GM21825 (cell line): ENCODE data around the gene PPID.
"Not testable (repeated sequence)": the region's sequence is repeated elsewhere in the genome, so short reads cannot be mapped to it uniquely, and the experiment has no call there.

Experiments
- ATAC-seq: cut with Tn5 transposase; IDR thresholded peaks from one replicate; pipeline ENCODE4 v1.9.1; 2021; ENCODE audit warnings: mild to moderate bottlenecking, moderate library complexity; ENCODE audit not compliant: unreplicated experiment

The PPID gene

DNA sequence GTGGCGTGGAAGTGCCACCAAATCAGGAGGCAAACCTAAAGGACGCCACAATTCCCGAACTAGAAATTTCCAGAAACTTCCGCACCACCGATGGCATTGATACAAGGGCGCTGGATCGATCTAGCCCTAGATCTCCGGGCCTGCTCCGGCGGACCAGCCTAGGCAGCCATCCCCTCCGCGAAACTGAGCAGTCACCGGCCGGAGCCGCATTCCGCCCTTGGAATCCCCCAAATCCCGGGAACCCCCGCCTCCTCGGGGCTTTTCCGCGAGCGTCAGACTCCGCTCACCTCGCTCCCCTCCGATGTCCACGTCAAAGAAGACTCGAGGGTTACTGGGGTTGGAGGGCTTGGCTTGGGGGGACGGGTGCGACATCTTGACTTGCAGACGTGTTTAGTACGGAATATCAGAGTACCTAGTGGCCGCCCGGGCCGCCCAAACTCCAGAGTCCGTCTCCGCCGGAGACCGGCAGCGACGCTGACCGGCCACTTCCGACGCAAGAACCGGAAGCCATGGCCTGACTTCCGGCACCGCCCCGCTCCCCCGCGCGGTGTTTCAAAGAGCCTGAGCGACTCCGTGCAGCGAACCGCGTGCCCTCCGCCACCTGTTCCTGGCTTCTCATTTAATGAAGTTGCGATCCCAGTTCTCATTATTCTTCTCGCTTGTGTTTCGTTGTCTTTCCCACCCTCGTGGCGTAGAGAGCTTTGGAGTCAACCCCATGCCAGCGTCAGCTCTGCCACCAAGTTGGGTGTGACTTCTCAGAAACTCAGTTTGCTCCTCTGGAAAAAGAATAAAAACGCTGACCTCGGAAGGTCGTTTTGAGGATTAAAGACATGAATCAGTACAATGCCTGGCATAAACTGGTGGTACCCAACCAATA lies at the start of gene PPID:
Gene PPID, minus strand, starts transcription at position 480 of the 877 bp plus-strand sequence. Its CDS starts 108 bp downstream, at position 372.
- peak; percentile 98 for ATAC-seq

DNA sequence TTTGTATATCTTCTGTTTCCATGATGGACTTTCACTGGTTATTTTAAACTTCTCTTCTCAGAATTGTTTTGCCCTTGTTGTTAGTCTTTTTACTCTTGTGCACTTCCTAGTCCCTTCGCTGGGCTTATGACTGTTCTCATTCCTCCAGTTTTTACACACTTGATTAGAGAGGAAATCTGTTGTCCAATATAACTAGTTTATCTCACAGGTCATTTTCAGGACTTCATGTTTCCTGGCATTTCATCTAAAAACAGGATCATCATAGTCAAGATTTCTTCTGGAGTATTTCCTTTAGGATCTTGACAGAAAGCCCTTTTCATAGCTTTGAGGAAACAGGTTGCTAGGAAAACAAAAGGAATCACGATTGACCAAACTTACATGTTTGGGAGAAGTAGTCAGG lies 48.6 kb upstream of the PPID start:
- ATAC-seq, result no peak

DNA sequence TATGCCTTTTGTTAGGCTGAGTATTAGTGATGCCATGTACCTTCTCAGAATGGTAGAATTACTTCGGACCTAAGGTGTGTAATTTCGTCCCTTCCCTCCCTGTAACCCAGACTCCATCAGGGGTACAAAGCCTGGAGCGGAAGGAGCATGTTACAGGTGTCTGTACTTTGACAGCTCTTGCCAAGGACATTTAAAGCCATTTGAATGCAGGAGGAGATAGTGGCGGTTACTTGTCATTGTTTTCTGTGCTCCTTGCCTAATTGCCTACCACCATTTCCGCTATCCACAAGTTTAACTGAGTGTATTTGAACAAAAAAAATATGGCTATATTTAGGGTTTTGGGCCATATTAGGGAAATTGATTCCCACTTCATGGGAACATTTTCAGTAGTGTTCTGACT lies 47.5 kb upstream of the PPID start:
- no peak for ATAC-seq

DNA sequence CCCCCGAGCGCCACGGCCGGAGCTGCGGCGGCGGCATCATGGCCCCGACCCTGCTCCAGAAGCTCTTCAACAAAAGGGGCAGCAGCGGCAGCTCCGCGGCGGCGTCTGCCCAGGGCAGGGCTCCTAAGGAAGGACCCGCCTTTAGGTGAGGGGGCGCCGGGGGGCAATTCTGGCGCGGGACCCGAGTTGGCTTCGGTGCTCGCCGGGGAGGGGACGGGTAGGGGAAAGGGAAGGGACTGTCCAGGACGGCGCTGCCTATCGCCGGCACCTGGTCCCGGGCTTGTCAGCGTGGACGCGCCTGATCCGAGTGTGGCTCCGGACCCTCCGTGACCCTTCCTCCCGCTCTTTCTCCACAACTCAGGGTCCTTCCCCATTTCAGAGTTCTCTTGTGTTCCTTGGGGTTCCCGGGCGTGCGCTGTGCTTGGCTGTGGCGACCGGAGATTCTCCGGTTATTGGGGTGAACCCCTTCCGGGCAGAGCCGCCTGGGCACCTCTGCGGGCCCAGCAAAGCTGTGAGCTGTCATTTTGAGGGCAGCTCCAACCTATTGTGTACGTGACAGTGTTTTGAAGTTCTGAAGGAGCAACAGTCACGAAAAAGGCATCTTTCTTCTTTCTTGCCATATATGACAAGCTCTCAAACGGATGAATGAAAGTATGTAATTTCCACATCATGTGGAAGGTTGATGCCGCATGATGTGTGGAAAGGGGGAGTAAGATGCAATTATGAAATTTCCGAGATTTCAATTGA lies 46.2 kb upstream of the PPID start:
- peak; percentile 40 for ATAC-seq

DNA sequence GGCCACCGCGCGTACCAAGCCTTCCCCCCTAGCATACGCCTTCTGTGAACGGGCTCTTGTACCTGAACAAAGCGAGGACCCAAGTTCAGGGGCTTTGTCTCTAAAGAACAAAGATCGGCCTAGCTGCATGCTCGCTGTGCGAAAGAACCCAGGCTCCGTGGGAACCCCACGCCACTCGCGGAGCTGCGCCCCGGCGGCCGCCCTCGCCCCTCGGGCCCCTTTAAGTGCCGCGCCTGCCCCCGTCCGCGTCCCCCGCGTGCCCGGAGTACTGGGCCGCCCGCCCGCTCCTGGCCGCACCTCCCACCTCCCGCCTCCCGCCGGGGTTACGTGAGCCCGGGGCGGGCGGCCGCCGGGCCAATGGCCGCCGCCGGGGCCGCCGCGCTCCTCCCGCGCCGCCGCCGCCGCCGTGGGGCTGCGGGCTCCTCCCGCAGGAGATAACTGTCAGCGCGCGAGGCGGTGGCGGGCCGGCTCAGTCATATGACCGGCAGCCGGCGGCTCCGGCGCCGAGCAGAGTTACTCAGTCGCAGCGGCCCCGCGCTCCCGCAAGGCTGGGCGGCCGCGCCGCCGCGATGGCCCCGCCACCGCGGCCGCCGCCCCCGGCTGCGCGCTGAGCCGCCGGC lies 45.5 kb upstream of the PPID start, which contains the start of gene FNIP2:
Gene FNIP2, plus strand, starts transcription at position 472 of the 620 bp plus-strand sequence. CDS start 187 bp downstream, outside the sequence.
- ATAC-seq, result peak; percentile 86

DNA sequence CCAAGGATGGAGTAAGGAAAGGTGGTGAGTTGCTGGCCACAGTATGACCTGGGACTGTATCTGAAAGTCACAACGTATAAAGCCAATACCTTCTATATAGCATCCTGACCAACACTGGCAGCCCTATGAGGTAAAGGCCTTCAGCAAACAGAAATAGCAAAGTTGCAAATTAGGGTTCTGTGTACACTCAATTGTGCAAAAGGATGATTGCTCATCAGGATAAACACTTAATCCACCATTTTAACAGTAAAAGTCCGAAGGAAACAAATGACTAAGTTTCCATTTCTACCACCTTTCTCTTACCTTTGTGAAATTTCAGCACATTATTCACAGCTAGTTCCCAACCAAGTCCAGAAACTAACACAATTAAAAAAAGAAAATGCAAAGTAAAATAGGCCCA lies 44.3 kb upstream of the PPID start:
- ATAC-seq, result no peak

DNA sequence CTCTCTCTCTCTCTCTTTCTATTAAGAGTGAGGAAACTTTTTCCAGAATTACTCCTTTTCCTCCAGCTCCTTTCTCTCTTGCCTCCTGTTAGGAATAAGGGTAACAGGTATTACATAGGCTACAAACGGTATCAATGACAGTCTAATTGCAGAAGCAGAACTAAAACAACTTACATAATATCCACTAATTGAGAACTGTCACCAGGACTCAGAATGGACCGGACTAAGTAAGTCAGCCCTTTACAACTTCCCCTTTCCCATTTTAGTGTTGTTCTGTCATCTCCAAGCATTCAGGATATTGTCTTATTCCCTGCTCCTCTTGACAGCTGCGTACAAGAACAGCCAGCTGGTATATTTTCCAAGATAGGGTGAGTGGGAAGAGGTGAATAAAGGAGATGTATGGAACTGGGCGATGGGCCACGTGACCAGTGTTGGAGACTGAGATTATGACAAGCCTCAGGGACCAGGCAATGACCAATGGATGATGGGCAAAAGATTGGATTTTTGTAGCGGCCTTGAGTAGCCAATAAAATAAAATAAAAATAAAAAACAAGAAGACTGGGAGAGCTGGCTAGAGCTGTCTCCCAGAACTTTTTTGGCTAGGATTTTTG lies 43.3 kb upstream of the PPID start:
- ATAC-seq, result no peak

DNA sequence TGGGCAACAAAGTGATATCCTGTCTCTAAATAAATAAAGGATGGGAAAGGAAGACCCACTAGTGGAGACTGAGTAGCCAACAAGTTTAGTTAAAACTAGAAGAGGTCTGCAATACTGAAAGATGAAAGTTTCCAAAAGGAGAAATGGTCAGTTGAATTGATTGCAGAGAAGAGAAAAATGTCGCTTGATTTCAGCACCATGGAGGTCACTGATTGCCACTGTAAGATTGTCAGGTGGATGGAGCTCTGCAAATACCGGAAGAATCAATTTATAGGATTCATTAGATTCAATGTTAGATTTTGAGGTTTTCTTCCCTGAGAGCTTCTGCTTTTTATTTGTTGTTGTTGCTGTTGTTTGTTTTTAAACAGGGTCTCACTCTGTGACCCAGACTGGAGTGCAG lies 40.3 kb upstream of the PPID start:
- ATAC-seq, result no peak

DNA sequence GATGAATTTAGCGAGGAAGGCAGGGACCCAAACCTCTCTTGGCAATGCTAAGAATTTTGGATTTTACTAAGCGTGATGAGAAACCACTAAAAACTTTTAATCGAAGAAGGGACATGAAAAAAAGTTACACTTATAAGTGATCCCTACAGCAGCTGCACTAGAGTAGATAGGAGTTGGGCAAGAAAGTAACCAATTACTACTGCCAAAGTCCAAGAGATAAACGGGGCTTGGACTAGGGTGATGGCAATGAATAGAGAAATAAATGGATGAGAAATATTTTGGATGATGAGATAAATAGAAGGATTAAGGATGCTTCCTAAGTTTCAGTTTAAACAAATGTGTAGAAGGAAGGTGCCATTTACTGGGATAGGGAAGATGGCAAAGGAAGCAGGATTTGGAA lies 39.4 kb upstream of the PPID start:
- no peak for ATAC-seq

DNA sequence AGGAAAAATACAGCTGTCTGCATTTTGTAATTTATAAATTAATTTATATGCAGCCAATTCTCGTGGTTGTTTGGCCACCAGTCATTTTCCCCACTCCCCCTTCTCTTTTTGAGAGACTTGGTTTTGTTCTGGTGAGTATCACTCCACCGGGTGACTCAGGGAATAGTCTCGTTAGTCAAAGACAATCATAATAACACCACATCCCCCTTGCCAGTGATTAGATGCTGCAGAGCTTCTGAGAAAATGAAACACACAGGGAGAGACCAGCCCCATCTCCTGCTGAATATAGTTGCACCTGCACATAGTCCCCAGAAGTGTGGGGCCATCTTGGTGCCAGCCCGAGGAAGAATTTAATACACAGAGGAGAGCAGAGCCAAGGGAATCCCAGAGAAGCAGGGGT lies 37.7 kb upstream of the PPID start:
- no peak for ATAC-seq

DNA sequence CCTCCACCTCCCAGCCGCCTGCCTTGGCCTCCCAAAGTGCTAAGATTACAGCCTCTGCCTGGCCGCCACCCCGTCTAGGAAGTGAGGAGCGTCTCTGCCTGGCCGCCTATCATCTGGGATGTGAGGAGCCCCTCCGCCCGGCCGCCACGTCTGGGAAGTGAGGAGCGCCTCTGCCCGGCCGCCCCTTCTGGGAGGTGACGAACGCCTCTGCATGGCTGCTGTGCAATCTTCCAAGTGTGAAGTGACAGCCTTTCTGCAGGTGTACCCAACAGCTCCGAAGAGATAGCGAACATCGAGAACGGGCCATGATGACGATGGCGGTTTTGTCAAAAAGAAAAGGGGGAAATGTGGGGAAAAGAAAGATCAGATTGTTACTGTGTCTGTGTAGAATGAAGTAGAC lies 36.3 kb upstream of the PPID start:
- ATAC-seq, result not testable (repeated sequence)

DNA sequence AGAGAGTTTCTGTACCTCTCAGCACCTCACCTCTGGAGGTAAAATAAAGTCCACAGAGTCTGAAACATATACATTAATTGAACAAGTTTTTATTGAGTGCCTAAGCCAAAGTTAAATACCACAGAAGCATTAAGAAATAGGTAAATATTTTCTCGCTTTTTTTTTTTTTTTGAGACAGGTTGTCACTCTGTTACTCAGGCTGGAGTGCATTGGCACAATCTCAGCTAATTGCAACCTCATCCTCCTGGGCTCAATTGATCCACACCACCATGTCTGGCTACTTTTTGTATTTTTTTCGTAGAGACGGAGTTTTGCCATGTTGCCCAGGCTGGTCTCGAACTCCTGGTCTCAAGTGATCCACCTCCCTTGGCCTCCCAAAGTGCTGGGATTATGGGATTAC lies 35.5 kb upstream of the PPID start:
- no peak for ATAC-seq

DNA sequence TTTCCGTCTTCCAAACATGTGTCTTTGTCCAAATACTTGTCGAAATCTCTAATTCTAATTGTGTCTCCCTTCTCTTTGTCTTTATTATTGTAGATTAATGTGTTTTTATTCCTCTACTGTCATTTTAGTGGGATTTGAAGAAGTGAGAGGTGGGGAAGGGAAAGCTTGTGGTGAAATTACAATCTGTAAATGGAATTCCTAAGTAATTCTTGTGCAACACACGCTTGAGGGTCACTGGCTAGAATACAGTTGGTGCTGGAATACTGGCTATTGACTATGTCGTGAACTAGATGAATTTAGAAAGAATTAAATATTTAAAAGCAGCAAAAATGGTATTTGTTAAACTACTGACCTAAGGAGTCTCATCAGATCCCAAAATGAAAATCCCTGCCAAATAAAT lies 34.9 kb upstream of the PPID start:
- no peak for ATAC-seq

DNA sequence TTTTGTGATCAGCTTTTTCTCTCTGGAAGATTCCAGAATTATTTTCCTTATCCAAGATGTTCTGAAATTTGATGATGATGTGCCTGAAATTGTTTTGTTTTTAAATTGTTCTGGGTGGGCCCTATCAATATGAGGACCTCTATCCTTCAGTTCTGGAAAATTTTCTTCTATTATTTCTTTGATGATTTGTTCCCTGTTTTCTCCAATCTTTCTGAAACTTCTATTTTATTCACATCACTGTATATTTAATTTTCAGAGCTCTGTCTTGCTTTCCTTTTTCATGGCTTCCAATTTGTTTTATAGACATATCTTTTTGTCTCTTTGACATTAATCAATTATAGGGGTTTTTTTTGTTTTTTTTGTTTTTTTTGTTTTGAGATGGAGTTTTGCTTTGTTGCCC lies 33.4 kb upstream of the PPID start:
- ATAC-seq, result no peak

DNA sequence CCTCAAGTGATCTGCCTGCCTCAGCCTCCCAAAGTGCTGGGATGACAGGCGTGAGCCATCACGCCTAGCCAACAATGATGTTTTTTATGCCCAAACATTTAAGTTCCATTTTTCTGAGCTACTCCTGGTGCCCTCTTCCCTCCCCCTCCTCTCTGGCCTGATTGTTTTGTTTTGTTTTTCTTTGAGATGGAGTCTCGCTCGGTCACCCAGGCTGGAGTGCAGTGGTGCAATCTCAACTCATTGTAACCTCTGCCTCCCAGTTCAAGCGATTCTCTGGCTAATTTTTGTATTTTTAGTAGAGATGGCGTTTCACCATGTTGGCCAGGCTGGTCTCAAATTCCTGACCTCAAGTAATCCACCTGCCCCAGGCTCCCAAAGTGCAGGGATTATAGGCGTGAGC lies 32.6 kb upstream of the PPID start:
- ATAC-seq, result not testable (repeated sequence)

DNA sequence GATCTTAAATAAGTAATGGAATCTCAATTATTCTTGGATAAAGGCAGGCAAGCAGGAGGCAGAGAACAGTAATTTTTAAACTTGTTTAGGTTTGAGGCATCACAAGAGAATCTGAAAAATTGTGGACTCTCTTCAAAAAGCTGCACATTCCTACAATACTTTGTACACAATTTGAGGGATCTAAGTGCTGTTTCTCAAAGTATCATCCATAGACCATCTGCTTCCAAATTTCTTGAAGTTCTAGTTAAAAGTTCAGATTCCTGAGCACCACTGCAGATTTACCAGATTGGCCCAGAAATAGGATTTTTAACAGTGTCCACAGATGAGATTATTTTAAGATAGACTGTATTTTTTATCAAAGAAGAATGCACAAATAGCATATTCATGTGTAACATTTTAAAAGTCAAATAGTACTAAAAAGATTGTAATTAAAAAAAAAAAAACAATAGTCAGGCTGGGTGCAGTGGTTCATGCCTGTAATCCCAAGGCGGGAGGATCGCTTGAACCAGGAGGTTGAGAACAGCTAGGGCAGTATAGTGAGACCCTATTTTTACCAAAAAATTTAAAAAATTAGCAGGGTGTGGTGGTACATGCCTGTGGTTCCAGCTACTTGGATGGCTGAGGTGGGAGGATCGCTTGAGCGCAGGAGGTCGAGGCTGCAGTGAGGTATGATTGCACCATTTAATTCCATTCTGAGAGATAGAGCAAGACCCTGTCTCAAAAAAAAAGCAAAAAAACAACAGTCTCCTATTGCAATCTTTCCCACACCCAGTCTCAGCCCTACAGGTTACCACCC lies 31.4 kb upstream of the PPID start:
- no peak for ATAC-seq

DNA sequence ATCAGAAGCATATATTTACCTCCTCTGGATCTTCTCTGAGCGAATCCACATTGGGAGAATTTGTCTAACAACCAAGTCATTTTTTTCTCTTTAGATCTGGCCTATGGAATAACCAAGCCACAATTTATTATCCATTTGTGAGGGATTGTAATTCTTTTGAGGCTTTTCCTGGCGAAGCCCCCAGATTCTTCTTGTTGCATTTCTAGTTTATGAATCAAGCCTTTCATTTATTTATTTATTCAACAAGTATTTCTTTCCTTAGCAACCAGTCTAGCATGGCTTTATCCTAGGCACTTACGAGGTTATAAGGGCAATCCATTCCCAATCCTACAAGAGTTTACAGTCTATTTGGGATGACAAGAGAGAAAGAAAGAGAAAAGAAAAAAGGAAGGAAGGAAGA lies 27.2 kb upstream of the PPID start:
- ATAC-seq, result no peak

DNA sequence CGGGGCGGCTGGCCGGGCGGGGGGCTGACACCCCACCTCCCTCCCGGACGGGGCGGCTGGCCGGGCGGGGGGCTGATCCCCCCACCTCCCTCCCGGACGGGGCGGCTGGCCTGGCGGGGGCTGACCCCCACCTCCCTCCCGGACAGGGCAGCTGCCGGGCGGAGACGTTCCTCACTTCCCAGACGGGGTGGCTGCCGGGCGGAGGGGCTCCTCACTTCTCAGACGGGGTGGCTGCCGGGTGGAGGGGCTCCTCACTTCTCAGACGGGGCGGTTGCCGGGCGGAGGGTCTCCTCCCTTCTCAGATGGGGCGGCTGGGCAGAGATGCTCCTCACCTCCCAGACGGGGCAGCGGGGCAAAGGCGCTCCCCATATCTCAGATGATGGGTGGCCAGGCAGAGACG lies 23.3 kb upstream of the PPID start:
- not testable (repeated sequence) for ATAC-seq

DNA sequence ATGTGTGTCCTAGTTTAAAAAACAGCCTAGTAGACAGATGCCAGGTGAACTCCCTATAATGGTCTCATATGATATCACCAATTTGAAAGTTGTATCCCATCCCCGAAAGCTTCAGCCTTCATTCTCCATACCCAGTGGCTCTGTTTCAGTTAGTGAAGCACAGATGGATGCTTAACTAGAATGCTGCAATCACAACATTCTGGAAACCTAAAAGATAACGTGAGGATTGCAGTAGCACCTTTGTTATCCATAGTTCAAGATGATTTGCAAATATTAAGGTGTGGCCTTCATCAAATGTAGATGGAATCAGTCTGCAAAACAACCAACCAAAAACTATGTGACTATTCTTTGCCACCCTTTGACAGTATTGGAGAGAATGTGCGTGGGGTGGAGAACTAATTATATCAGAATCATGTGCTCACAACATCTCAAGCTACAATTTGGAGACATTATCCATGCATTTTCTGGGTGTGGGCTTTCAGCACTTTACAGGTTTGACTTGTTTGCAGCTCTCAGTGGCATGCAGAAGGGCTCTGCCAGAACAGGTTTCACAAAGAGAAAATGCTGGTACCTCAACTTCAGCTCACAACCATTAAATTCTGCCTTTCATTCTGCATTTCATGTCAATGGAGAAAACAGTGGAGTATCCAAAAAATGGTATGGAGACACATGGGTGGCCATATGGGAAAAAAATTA lies 18.3 kb upstream of the PPID start:
- ATAC-seq, result no peak

DNA sequence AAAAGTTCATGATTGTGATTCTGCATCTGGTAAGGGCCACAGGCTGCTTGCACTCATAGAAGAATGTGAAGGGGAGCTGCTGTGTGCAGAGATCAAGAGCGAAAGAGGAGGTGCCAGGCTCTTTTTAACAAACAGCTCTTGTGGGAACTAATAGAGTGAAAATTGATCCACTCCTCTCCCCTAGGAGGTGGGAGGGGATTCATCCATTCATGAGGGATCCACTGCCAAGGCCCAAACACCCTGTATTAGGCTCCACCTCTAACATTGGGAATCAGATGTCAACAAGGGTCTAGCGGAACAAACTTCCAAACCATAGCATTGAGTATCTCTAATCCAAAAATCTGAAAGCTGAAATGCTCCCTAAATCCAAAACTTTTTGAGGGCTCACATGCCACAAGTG lies 16.4 kb upstream of the PPID start:
- ATAC-seq, result no peak
